Frontal cortex (tissue), 4 donors: ENCODE results near the gene CABP7. TPM values are rescaled to one million over a fixed set of nuclear protein-coding genes. Genes with fewer than 3 reads are reported as not detected.

ENCODE experiments used
- DNase-seq, 2 donors: peaks; one replicate each; pipeline ENCODE4 v3.0.0; 2012; ENCODE audit warnings: low spot score in 2 of 2
- FAIRE-seq: peaks from 2 replicates; lab custom pipeline; 2012; peaks lifted over from hg19 to GRCh38; lab: Jason Lieb, UNC
- small RNA-seq: library from RNA; depleted of rRNA; stranded (forward); fragments of <200 nt; gene quantifications from one replicate; pipeline ENCODE3, GENCODE V24; 2014
- total RNA-seq: library from RNA; depleted of rRNA; stranded (reverse); fragments of >200 nt; gene quantifications from one replicate; pipeline ENCODE4 v1.2.3, GENCODE V29; 2014
- donor health status: control.
- donor health status: control.
- donor health status: control.

The CABP7 gene
- total RNA-seq, 1 donor from 2014 or later = 1.6 TPM

GRCh38 chr22:29765905-29766631 is 46.3 kb downstream of the CABP7 start:
- DNase-seq = no peak
- FAIRE-seq = no peak

GRCh38 chr22:29766632-29767170 is 46.9 kb downstream of the CABP7 start, which contains the start of gene ZMAT5:
Gene ZMAT5 (minus strand): TSS chr22:29767007. CDS start chr22:29748544, 18,463 bp downstream.
- peak; percentile 85 to 99 for DNase-seq
- no peak for FAIRE-seq

- DNase-seq (peak; percentile 73 to 87), FAIRE-seq (no peak)
These were observed 47.6 kb downstream of the CABP7 start, which contains the start of gene UQCR10 for GRCh38 chr22:29767171-29768051. Gene UQCR10 (plus strand): TSS chr22:29767369. CDS start chr22:29767399, 30 bp downstream.

GRCh38 chr22:29768052-29768693 is 48.4 kb downstream of the CABP7 start:
- FAIRE-seq (no peak), DNase-seq (no peak)

- no peak for DNase-seq
- FAIRE-seq = no peak
These were observed 50.0 kb downstream of the CABP7 start for GRCh38 chr22:29769723-29770321.

GRCh38 chr22:29772170-29772641 is 52.4 kb downstream of the CABP7 start:
- no peak for DNase-seq
- no peak for FAIRE-seq

- no peak for DNase-seq
- no peak for FAIRE-seq
These were observed 53.4 kb downstream of the CABP7 start for GRCh38 chr22:29773233-29773632.

GRCh38 chr22:29780220-29780619 is 60.4 kb downstream of the CABP7 start:
- FAIRE-seq = no peak
- DNase-seq = no peak

GRCh38 chr22:29780748-29781676 is 61.2 kb downstream of the CABP7 start:
- FAIRE-seq (no peak), DNase-seq (peak in 1 of 2 donors; percentile 29)

Small RNAs within 50 kb of the gene (small RNA-seq; reads per million reads assigned to genes)
- gene AC004882.2 = not detected
- not detected for gene RF00019

Other genes starting within 250 kb of the CABP7 start
- 0.41 TPM for gene NEFH, start 239.8 kb upstream of the CABP7 start, total RNA-seq
- gene THOC5, start 166.2 kb upstream of the CABP7 start, total RNA-seq = 33.0 TPM
- gene NIPSNAP1, start 138.9 kb upstream of the CABP7 start, total RNA-seq = 84.4 TPM
- gene NF2, start 116.4 kb upstream of the CABP7 start, total RNA-seq = 41.2 TPM
- 13.9 TPM for gene ZMAT5, start 47.0 kb downstream of the CABP7 start, total RNA-seq
- gene UQCR10, start 47.4 kb downstream of the CABP7 start, total RNA-seq = 47.3 TPM
- 15.1 TPM for gene ASCC2, start 118.3 kb downstream of the CABP7 start, total RNA-seq
- 66.0 TPM for gene MTMR3, start 163.2 kb downstream of the CABP7 start, total RNA-seq